Measurements from ENCODE around the gene DHX58.
A peak's percentile ranks its signal among the peaks of the same experiment; 100 is the strongest.

DHX58 gene

DNA sequence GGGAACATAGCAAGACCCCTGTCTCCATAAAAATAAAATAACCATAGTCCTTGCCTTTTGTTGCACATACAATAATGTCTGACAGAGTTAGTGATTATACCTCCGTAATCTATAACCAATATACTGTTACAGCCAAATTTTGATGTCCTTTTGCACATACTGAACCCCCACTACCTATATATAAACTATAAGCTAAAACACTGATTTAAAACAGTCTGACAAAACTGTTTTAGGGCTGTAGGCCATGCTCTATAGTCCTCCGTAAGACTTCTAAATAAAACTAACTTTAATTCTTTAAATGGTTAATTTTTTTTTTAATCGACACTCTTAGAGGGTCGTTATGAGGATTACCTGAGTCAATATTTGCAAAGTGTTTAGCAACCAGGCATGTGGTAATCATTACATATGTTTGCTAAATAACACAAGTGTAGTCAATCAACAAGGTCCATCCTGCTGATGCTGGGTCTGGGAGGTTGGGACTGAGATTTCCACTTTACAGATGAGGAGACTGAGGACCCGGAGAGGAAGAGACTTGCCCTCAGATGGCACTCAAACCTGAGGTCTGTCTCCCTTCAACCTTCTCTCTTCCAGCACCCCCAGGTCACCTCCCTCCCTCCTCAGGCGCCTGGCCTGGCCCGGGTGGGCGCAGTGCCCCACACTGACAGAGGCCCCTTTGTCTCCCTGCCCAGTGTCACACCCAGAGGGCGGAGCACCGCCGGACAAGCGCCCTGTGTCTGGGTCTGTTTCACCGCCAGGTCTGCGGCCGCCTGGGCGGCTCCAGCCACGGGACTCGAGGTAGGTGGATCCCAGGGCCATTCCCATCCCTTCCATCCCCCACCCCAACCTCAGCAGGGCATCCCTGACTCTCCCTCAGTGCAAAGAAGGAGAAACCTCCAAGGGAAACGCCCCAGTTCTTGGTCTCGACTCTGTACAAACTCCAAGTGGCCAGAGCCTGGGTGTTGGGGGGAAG lies 24.5 kb downstream of the DHX58 start:
- no peak for DNase-seq (ENCODE audit: low read depth in 2 of 2)

DNA sequence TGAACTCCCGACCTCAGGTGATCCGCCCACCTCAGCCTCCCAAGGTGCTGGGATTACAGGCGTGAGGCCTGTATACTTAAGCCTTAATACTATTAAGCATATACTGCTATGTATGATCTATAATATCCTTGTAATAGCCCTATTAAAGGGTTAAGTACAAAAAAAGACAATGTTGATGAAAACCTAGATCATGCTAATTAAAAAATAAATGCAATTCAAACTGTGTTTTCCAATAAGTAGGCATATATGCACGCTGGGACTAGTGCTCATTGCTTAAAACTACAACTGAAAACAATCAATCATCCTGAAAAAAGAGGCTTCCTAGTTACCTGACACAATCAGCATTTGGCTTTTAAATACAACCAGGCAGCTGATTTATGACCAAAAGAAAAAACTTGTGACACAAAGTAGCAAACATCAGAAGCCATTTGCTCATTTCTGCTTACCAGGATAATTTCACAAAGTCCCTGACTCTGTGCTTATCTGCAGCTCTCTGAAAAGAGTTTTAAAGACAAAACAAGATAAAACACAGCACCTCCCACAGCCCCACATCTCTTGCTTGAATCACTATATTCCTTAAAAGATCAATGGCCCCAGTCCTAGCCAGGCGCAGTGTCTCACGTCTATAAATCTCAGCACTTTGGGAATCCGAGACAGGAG lies 25.3 kb downstream of the DHX58 start:
- DNase-seq (ENCODE audit: low read depth in 2 of 2), result no peak

DNA sequence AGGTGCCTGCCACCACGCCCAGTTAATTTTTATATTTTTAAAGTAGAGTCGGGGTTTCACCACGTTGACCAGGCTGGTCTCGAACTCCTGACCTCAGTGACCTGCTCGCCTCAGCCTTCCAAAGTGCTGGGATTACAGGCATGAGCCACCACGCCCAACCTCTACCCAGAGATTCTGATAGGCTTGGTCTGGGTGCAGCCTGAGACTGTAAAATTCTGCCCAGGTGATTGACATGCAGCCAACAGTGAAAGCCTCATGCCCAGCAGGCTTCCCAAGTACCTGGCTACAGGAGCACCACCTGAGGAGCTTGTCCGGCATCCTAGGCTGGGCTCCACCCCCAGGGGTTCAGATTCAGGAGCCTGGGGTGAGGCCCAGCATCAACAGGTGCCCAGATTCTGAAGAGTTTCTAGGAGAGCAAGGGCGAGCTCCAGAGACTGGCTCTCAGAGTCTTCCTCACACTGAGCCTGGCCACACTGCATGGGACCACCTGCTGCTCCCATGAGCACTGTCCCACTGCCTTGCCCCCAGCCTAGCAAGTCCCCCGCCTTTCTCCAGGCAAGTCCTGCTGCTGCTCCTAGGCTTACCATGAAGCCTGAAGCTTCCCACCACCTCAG lies 30.9 kb downstream of the DHX58 start:
- no peak for DNase-seq (ENCODE audit: low read depth in 2 of 2)

DNA sequence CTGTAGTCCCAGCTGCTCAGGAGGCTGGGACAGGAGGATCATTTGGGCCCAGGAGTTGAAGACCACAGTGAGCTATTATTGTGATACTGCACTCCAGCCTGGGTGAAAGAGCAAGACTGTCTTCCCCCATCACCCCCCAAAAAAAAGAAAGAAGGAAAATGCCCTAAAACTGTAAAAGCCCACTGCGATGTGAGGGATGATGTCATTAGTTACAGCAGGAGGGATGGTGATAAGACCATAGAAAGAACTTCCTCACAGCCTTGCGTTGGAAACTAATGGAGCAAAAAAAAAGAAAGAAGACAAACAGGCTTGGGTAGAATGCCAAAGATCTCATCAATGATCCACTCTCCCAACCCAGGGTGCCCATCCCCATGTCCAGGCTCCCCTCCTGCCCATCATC lies 33.0 kb downstream of the DHX58 start:
- DNase-seq (ENCODE audit: low read depth in 2 of 2), result no peak

DNA sequence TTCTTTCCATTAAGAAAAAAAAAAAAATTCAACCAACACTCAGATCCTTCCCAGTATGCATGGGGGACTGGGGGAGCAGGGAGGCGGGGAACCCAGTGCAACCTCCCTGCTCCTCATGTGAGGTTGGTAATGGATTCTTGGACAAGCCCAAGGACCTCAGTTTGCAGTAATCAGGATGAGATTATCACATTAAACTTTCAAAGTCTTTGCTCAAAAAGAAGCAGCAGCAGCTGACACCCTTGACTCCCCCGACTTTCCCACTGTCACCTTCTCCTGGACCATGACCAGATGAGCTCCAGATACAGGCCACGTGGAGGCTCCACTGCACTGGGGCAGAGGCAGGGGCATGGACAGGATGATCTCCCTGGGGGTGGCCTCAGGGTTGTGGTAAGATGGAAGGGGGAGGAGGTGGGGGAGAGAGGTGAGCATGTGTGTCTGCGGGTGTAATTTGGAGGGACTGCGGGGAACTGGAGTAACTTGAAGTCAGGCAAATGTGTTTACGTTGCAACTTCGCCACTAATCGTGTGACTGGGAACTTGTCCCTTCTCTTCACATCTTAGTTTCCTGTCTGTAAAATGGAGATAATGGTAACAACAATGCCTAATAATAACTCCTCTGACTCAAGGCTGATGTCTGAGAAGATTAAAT lies 34.0 kb downstream of the DHX58 start:
- DNase-seq (ENCODE audit: low read depth in 2 of 2), result no peak

DNA sequence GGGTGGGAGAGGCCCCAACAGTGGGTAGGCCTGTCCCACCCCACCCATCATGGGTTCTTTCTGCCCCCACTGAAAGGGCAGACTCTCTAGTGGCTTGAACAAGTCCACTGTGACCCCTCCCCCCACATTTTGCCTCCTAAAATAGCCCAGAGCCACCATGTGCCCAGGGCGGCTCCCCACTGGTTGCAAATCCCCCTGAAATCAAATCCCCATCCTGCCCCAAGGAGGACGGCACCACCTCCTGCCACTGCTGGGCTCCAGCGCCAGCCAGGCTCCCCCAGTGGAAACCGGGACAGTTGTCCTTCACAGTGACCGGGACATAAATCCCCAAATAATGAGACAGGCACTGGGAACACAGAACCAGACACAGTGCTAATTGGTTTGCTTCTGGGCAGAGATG lies 34.8 kb downstream of the DHX58 start:
- DNase-seq (ENCODE audit: low read depth in 2 of 2), result no peak

DNA sequence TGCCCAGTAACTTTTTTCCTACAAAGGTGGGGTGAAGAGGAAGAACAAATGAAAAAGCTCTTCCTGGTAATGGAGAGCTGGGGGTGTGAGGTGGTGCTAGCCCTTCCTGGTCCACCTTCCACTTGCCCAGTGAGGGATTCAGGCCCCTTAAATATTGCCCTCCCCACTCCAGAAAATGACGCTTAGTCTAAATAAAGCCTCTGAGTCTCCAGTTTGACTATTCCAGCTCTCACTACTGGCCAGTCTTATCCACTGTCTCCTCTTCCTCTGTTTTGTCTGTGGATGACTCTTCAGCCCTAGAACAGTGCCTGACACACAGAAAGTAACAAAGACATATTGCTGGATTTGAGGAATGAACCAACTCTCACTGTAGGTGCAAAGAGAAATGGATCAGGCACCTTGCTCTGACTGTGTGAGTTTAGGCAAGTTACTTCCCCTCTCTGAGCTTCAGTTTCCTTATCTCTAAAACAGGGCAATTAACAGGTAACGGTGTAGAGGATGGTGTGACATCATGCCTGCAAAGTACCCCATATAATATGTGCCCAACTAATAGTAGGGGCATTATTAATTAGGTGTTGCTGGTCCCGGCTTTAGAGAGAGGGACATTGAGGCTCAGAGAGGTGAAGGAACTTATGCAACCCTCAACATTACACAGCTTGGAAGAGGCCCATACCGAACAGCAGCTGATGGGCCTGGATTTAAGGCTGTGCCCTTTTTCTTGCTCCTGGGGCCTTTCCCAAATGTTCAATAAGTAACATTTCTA lies 35.5 kb downstream of the DHX58 start:
- DNase-seq (ENCODE audit: low read depth in 2 of 2), result no peak

DNA sequence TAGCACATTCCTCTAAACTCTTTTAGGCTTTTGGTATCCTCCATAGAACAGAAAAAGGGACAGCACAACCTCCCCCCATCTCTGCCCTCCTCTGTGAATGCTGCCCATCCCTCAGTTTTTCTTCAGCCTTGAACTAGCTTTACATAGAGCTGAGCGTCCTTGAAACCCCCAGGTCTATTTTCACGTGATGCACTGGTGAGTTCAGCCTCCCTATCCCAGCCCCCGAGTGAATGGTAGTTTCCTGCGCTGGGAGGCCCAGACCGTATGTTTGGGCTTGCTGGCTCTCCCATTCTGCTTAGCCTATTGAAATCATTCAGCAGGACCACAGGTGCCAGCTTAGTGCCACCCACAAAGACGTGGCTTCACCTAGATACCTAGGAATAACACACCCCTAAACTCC lies 36.7 kb downstream of the DHX58 start:
- no peak for DNase-seq (ENCODE audit: low read depth in 2 of 2)

DNA sequence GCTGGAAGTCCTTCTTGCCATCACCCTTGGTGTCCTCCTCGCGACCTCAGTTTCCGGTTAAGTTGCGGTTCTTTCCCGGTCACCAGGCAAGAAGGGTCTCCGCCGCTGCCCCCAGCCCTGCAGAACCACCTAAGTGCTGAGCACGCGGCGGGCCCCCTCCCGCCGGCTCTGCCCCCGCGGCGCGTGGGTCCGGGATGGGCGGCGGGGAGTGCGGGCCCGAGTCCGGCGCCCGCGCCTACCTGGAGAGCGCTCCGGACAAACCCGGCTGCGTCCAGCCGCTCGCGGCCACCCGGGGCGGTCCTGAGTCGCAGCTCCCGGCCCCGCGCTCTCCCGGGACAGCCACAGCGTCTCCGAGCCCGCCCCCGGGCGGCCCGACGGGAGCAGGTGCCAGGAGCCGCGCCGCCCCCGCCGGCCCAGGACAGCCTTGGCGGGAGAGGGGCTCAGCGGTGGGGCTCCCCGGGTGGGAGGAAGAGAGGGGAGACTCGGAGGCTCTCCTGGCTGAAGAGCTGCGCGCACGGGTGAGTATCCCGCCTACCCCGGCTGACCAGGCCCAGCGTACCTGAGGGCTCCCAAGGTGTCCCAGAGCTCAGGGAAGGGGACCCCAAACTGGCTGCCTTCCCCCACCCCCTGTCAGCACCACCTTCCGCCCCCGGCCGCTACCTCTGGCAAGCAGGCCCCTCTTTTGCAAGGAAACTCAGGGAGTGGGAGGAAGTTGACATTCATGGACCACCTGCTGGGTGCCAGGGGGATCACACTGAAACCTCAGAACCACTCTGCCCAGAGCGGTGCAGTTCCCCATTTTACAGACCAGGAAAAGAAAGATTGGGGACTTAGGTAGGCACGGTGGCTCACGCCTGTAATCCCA lies 40.0 kb downstream of the DHX58 start:
- no peak for DNase-seq (ENCODE audit: low read depth in 2 of 2)

DNA sequence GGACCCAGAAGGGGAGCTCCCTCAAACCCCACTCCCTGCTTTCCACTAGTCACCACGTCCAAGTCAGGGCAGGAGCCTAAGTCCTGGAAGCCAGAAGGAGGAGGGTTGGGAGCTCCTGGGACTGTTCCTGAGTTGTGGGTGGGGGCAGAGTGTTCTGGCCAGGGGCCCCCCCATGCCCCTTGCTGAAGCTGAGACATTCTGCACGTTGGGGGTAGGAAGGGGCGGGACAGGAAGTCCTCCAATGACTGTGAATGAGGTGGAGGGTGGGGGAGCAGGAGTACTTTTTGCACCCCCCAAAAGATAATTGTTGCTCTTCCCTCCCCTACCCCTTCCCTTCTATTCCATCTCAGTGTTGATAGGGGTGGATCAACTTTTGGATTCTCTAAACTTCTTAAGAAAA lies 40.7 kb downstream of the DHX58 start:
- no peak for DNase-seq (ENCODE audit: low read depth in 2 of 2)

DNA sequence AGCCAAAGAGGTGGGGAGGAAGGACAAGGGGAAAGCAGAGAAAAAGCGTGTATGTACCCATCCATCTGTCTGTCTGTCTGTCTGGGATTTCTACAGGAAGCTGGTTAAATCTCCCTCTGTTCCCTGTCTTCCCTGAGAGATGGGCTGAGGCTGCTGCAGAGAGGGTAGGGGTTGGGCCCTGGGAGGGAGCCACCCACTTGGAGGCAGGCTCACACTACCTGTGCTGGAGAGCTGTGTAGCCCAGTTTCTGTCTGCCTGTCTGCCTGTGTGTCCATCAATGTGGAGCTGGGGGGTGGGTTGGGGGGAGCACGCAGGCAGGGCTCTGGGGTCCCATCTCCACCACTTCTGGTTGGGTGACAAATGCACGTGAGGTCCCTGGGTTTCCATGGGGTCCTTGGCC lies 43.5 kb downstream of the DHX58 start:
- DNase-seq (ENCODE audit: low read depth in 2 of 2), result no peak

DNA sequence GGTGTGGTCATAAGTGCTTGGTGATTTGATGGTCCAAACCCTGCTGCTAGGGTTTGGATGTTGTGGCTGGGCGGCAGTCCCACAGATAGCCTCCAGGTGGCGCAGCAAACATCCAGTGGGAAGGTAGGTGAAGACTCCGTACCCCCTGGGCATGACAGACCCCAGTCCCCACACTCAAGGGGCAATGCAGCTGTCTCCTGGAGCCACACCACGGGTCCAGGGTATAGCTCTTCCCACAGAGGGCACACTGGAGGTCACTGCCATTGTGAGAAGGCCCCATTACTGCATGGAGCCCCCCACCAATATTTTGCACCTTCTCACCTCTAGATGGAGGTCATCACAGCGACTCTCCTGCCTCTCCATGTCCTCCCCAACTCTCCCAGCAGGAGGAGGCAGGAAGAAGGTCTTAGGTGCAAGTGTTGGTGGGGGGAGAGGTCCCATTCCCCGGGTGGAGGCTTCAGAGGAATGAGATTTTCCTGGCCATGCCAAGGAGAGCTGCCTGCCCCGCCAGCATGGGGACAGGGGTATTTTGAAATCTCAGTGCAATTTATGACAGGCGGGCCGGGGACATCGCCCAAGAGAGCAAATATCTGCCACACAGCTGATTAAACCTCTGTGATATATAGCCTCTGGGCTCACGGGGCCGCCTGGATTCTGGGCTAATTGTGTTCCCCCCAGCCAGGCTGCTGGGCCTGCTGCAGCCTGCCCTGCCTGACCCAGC lies 45.0 kb downstream of the DHX58 start:
- DNase-seq (ENCODE audit: low read depth in 2 of 2), result peak; percentile 50 to 68

DNA sequence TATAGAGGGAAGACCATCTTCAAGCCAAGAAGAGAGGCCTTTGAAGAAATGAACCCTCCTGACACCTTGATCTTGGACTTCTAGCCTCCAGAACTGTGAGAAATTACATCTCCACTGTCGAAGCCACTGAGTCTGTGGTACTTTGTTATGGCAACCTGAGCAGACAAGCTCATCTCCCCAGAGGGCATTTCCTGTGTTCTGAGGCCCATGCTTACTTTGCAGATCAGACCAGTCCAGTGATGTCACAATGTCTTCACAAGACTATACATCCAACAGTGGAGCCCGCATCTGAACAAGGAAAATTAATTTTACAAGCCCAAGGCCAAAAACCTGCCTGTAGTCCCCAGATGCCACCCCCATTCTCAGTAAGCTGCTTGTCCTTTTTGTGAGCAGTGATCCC lies 47.3 kb downstream of the DHX58 start:
- DNase-seq (ENCODE audit: low read depth in 2 of 2), result no peak

DNA sequence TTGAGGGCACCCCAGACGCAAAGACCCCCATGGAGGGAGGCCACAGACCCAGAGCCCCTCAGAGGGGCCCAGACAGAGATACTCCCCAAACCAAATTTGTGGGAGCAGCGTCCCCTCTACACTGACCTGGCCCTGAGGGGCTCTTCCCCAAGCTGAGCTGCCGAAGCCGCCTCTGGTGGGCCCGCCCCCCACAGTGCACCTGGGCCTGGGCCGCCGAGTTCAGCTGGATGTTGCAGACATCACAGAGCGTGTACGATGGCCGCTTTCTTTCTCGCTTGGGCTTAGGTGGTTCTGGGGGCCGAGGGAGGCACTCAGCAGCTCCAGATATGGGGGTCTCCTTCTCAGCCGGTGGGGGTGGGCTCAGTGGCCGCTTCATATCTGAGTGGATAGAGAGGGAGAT lies 49.8 kb downstream of the DHX58 start:
- DNase-seq (ENCODE audit: low read depth in 2 of 2), result no peak

DNA sequence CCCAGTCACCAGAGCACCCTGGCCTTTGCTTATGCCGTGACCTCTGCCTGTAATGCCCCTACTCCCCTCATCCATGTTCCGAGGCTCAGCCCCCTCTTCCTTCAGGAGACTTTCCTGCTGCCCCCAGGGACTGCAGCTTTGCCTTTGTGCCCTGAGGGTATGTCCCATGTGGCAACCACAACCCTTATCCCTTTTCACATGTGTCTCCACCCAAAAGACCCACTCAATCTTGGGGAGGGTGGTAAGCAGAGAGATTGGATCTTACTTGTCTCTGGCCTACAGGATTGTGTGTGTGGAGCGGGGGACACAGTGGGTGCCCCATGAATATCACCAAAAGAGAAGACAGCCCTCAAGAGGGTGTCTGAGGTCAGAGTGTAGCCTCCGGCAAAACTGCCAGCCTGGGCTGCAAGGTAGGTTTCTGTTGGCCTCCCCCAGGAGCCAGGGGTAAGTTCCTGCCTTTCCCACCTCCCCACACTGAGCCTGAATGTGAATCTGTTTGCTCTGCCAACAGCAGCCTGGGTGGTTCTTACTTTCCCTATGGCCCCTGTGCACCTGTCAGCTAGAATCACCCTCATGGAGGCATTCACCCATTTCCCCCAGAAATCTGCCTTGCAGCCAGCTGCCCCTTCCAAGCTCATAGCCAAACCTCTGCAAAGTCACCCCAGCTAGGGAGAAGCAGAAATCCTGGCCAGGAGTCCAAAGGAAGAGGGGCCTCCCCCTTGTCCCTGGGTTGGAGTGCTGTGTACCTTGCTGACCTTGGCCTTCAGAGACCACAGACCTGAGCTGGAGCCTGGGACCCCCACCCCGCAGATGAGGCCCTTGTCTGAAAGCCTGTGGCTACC lies 50.6 kb downstream of the DHX58 start:
- DNase-seq (ENCODE audit: low read depth in 2 of 2), result no peak

DNA sequence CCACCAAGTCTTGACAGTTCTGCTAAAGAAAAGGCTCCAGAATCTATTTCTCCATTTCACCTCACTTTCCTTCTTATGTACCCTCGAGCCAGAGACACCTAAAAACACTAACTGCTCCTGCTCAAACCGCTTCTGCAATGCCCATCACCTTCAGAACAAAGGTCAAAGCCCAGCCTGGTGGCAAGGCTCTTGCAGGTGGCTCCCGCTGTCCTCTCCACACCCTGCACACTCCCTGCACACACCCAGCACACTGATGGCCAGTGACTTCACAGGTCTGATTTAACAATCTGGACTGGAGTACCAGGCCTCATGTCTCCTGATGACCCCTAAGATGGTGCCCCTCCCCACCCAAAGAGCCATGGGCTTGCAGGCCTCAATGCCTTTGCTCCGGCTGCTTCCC lies 52.3 kb downstream of the DHX58 start:
- DNase-seq (ENCODE audit: low read depth in 2 of 2), result no peak

DNA sequence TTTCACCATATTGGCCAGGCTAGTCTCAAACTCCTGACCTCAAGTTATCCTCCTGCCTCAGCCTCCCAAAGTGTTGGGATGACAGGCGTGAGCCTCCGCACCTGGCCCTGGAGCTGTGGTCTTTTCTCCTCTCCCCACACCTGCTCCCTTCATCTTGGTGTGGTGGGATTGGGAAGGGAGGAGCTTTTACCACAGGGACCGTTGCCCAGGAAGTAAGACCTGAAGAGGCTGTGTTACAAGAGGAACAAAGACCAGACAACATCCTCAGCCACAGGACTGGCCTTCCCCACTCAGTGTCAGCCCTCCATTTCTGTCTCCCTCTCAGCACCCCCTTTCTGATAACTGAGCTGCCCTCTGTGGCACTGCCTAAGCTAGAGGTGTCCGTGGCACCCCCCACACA lies 52.7 kb downstream of the DHX58 start:
- no peak for DNase-seq (ENCODE audit: low read depth in 2 of 2)

DNA sequence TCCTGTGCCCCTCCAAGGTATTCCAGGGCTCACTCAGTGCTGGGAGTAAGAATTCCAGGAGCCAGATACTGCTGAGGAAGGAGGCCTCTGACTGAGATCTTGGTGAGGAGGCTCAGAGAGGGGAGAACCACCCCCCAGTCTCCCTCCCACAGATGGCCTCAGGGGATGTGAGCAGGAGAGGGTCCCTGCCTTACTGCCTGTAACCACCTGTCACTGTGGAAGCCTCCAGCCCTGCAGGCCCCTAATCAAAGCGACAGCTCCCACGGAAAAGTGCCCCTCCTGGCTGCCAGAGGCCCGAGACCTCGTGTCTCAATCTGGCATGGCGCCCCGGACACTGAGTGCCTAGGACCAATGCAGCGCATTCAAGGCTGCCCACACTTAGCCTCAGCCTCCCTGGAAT lies 54.5 kb downstream of the DHX58 start:
- DNase-seq (ENCODE audit: low read depth in 2 of 2), result no peak

DNA sequence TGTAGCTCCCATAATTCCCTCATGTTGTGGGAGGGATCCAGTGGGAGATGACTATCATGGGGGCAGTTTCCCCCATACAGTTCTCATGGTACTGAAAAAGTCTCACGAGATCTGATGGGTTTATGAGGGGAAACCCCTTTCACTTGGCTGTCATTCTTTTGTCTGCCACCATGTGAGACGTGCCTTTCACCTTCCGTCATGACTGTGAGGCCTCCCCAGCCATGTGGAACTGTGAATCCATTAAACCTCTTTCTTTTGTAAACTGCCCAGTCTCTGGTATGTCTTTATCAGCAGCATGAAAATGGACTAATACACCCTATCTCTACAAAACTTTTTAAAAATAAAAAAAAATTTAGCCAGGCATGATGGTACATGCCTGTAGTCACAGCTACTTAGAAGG lies 55.9 kb downstream of the DHX58 start:
- DNase-seq (ENCODE audit: low read depth in 2 of 2), result no peak
